ENCODE data around the gene TMX3. TPM values are rescaled to one million over a fixed set of nuclear protein-coding genes. Genes with fewer than 3 reads are reported as not detected.

TMX3 gene
- total RNA-seq, 1 experiment from 2014 or later = 37.4 TPM

GRCh38 chr18:68662754-68663153 is 52.2 kb downstream of the TMX3 start:
- CTCF ChIA-PET = no interaction called here
- in situ Hi-C loops (cut with HindIII; ENCODE audit: low pct_unique_long_range_greater_than_20kb, low sequenced_read_pairs) (no loop called here), intact Hi-C loops (cut with micrococcal nuclease; ENCODE audit: unreplicated experiment) (loop anchor here (10.0 kb wide), 2 partner anchors 1148 to 1448 kb away; partner anchors contain the start of gene DSEL)
- POLR2A ChIA-PET = no interaction called here
- H3K4me1 ChIP-seq (ENCODE audit: control insufficient read depth, insufficient read depth, low read length) = no peaks in the 10 kb centered on the region
- no peaks in the 10 kb centered on the region for H3K27me3 ChIP-seq (ENCODE audit: control insufficient read depth, insufficient read depth, low read length)
- H3K4me3 ChIP-seq (ENCODE audit: low read depth in 2 of 2, low read length in 2 of 2) = no peak overlapping the region
- no TSS peak for BruUV-seq (replicated peaks)
- no peaks in the 10 kb centered on the region for H3K36me3 ChIP-seq (ENCODE audit: control insufficient read depth, insufficient read depth, low read length)
- H3K9me3 ChIP-seq (ENCODE audit: control insufficient read depth, insufficient read depth, low read depth, low read length) = no peaks in the 10 kb centered on the region
- ATAC-seq = no peak
- no peak for DNase-seq (ENCODE audit: low read depth, low spot score)
- TF ChIP-seq POLR2AphosphoS5 (IDR thresholded peaks at IDR 0.05; ENCODE audit: low read depth, low read length) (no peak), REST (IDR thresholded peaks at IDR 0.05; ENCODE audit: insufficient read depth in 1 of 2, low read depth in 2 of 2, low read length in 1 of 2) (no peak), CTCF (IDR thresholded peaks at IDR 0.05) (no peak)
- H3K27ac ChIP-seq (ENCODE audit: low read length) = no peak overlapping the region

GRCh38 chr18:68660354-68661183 is 54.3 kb downstream of the TMX3 start:
- CTCF ChIA-PET = interaction anchor here (1.2 kb wide), 1 partner anchor 1143 kb away, joined by 4 read pairs; no protein-coding TSS in a partner anchor
- H3K4me3 ChIP-seq (ENCODE audit: low read depth in 2 of 2, low read length in 2 of 2) = no peak overlapping the region
- no peaks in the 10 kb centered on the region for H3K4me1 ChIP-seq (ENCODE audit: control insufficient read depth, insufficient read depth, low read length)
- no peaks in the 10 kb centered on the region for H3K27me3 ChIP-seq (ENCODE audit: control insufficient read depth, insufficient read depth, low read length)
- DNase-seq (ENCODE audit: low read depth, low spot score) = peak; percentile 22
- in situ Hi-C loops (cut with HindIII; ENCODE audit: low pct_unique_long_range_greater_than_20kb, low sequenced_read_pairs) (no loop called here), intact Hi-C loops (cut with micrococcal nuclease; ENCODE audit: unreplicated experiment) (loop anchor here (10.0 kb wide), 2 partner anchors 1146 to 1446 kb away; partner anchors contain the start of gene DSEL)
- no peaks in the 10 kb centered on the region for H3K36me3 ChIP-seq (ENCODE audit: control insufficient read depth, insufficient read depth, low read length)
- POLR2A ChIA-PET = no interaction called here
- BruUV-seq (replicated peaks) = no TSS peak
- no peaks in the 10 kb centered on the region for H3K9me3 ChIP-seq (ENCODE audit: control insufficient read depth, insufficient read depth, low read depth, low read length)
- H3K27ac ChIP-seq (ENCODE audit: low read length) = no peak overlapping the region
- no peak for ATAC-seq
- TF ChIP-seq SIN3A (IDR thresholded peaks at IDR 0.05; ENCODE audit: borderline replicate concordance, insufficient read depth, low read depth, low read length) = no peak
- TF ChIP-seq CTCF (IDR thresholded peaks at IDR 0.05) = peak; percentile 46; the same call in 1 of the 2 replicates
- TF ChIP-seq POLR2AphosphoS5 (IDR thresholded peaks at IDR 0.05; ENCODE audit: low read depth, low read length) = no peak

Measured in Panc1 (cell line).